Measurements from ENCODE around the gene COMMD6. TPM values are rescaled to one million over a fixed set of nuclear protein-coding genes. Genes with fewer than 3 reads are reported as not detected.

Gene COMMD6
- total RNA-seq, 1 donor from 2014 or later, result 120 TPM

DNA sequence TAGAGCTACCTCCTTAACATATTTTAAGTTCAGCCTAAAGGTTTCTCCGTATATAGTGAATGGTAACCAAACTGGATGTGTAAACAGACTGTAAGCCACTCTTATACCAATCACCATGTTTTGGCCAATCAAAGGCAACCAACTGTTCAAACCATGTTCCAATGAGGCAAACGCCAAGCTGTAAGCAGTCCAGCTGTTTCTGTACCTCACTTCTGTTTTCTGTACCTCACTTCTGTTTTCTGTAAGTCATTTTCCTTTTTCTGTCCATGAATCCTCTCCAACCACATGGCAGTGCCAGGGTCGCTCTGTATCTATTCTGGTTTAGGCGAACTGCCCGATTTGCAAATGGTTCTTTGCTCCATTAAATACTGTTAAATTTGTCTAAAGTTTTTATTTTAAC, 24.4 kb downstream of the COMMD6 start:
- no peak for DNase-seq (ENCODE audit: low spot score)
- Mint-ChIP-seq H3K27me3 (ENCODE audit: low read depth) (peaks cover 14% of the 10 kb centered on the region), H3K4me3 (ENCODE audit: low read depth) (no peak overlapping the region), H3K4me1 (ENCODE audit: low read depth) (peaks cover 5% of the 10 kb centered on the region), H3K27ac (no peak overlapping the region), H3K36me3 (ENCODE audit: low read depth) (no peaks in the 10 kb centered on the region), H3K9me3 (no peaks in the 10 kb centered on the region)
- intact Hi-C loops (cut with micrococcal nuclease), result no loop called here

DNA sequence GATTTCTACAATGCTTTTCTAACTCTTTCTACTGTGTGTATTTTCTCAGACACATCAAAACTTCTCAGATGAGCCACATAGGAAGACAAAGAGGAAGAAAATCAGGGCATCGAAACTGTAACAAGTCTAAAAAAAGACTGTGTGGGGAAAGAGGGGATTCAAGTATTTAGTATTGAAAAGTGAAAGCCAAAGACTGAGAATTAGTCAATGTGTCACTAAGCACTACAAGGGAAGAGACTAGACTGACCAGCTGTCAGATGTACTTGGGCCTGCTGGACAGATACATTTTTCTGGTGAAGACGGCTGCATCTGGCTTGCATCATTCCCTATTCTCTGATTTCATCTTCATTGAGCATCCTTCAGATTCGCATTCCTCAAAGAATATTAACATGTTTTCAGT, 25.4 kb downstream of the COMMD6 start:
- DNase-seq (ENCODE audit: low spot score), result no peak
- no peaks in the 10 kb centered on the region for H3K9me3 Mint-ChIP-seq
- intact Hi-C loops (cut with micrococcal nuclease), result no loop called here
- no peaks in the 10 kb centered on the region for H3K36me3 Mint-ChIP-seq (ENCODE audit: low read depth)
- no peak overlapping the region for H3K4me3 Mint-ChIP-seq (ENCODE audit: low read depth)
- H3K27ac Mint-ChIP-seq, result no peak overlapping the region
- H3K27me3 Mint-ChIP-seq (ENCODE audit: low read depth), result peaks cover 14% of the 10 kb centered on the region
- peaks cover 5% of the 10 kb centered on the region for H3K4me1 Mint-ChIP-seq (ENCODE audit: low read depth)

DNA sequence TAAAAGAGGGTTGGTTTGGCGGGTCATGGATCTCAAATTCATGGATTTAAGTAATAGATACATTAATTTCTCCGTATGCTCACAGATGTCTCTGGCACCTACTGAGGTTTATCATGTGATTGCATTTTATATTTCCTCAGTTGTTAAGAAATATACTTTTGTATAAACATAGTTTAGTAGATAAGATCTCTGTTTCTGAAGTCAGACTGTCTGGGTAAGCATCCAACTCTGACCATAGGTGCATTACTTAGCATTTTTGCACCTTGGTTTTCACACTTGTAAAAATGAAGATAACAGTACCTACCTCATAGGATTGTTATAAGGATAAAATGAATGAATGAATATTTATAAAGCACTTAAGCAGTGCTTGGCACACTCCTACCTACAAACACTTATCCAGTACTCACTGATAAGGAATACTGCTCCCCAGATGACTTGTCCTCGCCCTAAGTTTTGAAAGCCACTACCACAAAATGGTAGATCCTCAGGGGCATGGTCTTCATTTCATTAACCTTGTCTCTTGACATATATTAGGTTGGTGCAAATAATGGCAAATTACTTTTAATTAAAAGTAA, 26.5 kb downstream of the COMMD6 start:
- peaks cover 5% of the 10 kb centered on the region for H3K4me1 Mint-ChIP-seq (ENCODE audit: low read depth)
- DNase-seq (ENCODE audit: low spot score), result no peak
- no peaks in the 10 kb centered on the region for H3K9me3 Mint-ChIP-seq
- peaks cover 14% of the 10 kb centered on the region for H3K27me3 Mint-ChIP-seq (ENCODE audit: low read depth)
- intact Hi-C loops (cut with micrococcal nuclease), result no loop called here
- H3K27ac Mint-ChIP-seq, result no peak overlapping the region
- H3K36me3 Mint-ChIP-seq (ENCODE audit: low read depth), result no peaks in the 10 kb centered on the region
- no peak overlapping the region for H3K4me3 Mint-ChIP-seq (ENCODE audit: low read depth)

DNA sequence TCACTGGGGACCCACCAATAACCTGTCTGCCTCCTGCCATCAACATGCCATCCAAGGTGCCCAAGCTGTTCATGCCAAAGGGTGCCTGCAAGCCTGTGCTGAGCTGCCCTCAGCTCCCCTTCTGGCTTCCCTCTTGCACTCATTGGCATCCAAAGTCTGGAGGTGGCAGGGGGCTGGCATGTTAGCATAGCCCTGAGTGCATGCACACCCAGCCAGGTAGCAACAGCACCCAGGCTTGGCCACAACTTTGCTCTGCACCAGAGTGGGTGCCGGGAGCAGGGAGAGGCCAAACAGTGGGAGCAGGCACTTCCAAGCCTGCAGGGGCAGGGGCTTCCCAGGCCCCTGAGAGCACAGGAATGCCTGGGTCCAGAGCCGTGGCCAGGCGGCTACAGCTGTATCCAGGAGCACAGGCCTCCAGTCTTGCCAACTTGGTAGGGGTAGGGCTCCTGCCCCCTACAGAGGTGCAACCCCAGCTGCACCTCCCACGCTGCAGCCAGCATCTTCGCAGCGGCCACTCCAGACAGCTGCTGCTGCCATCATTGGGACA, 29.6 kb downstream of the COMMD6 start:
- H3K36me3 Mint-ChIP-seq (ENCODE audit: low read depth), result no peaks in the 10 kb centered on the region
- no peak overlapping the region for H3K27ac Mint-ChIP-seq
- intact Hi-C loops (cut with micrococcal nuclease), result no loop called here
- H3K9me3 Mint-ChIP-seq, result no peaks in the 10 kb centered on the region
- H3K27me3 Mint-ChIP-seq (ENCODE audit: low read depth), result peaks cover 9% of the 10 kb centered on the region
- peaks cover 2% of the 10 kb centered on the region for H3K4me1 Mint-ChIP-seq (ENCODE audit: low read depth)
- DNase-seq (ENCODE audit: low spot score), result no peak
- H3K4me3 Mint-ChIP-seq (ENCODE audit: low read depth), result no peak overlapping the region

DNA sequence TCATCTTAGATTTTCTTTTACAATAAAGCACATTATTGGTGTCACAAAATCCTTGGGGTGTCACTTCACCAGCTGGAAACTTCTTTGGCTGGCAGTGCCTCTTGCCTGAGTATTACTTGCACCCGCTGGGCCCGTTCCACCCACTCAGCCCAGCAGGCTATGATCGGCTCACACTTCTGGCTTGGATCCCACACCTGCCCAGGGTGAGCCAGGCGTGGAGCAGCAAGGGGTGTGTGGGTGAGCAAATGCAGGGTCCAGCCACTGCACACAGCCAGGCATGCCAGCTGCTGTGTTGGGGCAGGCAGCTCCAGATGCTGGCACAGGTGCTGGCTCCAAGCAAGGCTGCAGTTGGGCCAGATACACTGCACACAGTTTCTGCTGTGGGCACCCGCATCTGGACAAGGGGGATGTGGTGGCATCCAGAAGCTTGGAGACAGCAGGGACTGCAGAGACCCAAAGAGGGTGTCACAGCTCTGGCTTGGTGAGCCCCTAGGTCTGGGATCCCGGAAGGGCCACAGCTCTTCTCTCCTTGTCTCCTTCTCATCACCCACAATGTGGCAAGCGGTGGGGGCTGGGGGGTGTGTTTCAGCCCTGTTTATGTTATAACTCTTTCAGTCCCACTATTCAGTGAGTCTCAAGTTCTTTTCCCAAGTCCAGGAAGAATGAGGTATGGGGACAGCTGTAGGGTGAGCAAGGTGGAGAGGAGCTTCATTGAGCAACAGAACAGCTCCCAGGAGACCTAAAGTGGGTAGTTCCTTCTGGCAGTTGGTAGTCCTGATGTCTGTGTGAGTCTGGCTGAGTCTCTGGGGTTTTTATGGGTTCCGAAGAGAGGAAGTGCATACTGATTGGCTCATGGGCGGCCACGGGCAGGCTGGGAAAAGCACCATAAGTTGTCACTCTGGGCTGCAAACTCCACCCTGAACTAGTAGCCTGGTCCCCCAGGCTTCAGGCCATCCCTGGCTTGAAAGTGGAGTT, 30.3 kb downstream of the COMMD6 start:
- H3K4me3 Mint-ChIP-seq (ENCODE audit: low read depth), result no peak overlapping the region
- DNase-seq (ENCODE audit: low spot score), result no peak
- H3K27me3 Mint-ChIP-seq (ENCODE audit: low read depth), result peaks cover 8% of the 10 kb centered on the region
- no peaks in the 10 kb centered on the region for H3K9me3 Mint-ChIP-seq
- intact Hi-C loops (cut with micrococcal nuclease), result no loop called here
- no peak overlapping the region for H3K27ac Mint-ChIP-seq
- peaks cover 2% of the 10 kb centered on the region for H3K4me1 Mint-ChIP-seq (ENCODE audit: low read depth)
- no peaks in the 10 kb centered on the region for H3K36me3 Mint-ChIP-seq (ENCODE audit: low read depth)

DNA sequence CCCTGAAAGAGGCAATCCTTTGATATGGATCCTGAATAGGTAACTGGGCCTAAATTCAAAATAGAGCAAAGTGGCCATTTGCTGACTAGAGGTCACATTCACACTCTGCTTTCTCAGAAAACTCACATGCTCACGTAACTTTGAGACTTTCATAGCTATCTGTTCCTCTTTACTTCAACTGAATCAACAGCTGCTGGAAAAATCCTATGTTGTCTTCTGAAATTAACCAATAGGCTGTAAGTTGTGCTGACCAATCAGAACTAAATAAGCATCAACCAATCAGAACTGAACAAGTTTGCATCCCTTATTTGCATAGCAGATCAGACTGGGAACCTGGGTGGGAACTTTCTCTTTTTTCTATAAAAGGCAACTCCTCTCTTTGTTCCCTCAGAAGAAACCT, 31.6 kb downstream of the COMMD6 start:
- H3K27me3 Mint-ChIP-seq (ENCODE audit: low read depth), result peaks cover 11% of the 10 kb centered on the region
- H3K27ac Mint-ChIP-seq, result no peak overlapping the region
- intact Hi-C loops (cut with micrococcal nuclease), result no loop called here
- no peak for DNase-seq (ENCODE audit: low spot score)
- H3K9me3 Mint-ChIP-seq, result no peaks in the 10 kb centered on the region
- no peak overlapping the region for H3K4me3 Mint-ChIP-seq (ENCODE audit: low read depth)
- no peaks in the 10 kb centered on the region for H3K36me3 Mint-ChIP-seq (ENCODE audit: low read depth)
- no peaks in the 10 kb centered on the region for H3K4me1 Mint-ChIP-seq (ENCODE audit: low read depth)

DNA sequence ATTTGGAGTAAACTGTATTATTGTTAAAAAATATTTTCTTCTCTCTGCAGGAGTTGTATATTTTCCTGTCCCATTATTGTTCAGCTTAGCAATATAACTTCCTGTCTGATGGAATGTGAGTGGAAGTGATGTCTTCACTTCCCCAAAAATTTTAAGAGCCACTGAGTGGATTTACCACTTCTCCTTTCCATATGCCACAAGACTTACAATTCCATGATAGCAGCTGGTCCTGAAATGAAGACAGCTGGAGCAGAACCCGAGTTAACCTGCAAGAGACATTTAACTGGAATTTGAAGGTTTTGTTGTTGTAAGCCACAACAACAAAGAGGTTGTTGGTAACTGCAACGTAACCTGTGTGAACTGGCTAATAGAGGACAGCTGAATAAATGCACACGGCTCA, 32.3 kb downstream of the COMMD6 start:
- intact Hi-C loops (cut with micrococcal nuclease), result no loop called here
- H3K9me3 Mint-ChIP-seq, result no peaks in the 10 kb centered on the region
- peaks cover 8% of the 10 kb centered on the region for H3K27me3 Mint-ChIP-seq (ENCODE audit: low read depth)
- H3K27ac Mint-ChIP-seq, result no peak overlapping the region
- H3K4me3 Mint-ChIP-seq (ENCODE audit: low read depth), result no peak overlapping the region
- H3K4me1 Mint-ChIP-seq (ENCODE audit: low read depth), result no peaks in the 10 kb centered on the region
- no peak for DNase-seq (ENCODE audit: low spot score)
- no peaks in the 10 kb centered on the region for H3K36me3 Mint-ChIP-seq (ENCODE audit: low read depth)

DNA sequence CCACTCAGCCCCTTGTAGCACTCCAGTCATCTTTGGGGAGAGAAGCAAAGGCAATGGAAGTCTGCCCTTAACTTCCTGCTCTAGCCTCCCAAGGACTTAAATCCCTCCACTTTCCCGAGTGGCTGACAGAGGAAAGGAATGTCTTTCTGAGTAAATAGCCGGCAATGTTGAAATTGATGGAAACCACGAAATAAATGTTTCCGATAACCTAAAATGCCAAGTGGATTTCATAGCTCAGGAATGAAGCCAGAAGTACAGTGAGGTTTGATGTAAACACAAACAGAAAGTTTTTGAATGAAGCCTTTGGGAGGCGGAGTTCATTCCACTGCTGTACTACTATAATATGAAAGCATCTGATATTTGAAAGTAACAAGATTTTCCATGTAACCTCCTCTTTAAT, 41.7 kb downstream of the COMMD6 start:
- Mint-ChIP-seq H3K27me3 (ENCODE audit: low read depth) (peaks cover 14% of the 10 kb centered on the region), H3K27ac (no peak overlapping the region)

DNA sequence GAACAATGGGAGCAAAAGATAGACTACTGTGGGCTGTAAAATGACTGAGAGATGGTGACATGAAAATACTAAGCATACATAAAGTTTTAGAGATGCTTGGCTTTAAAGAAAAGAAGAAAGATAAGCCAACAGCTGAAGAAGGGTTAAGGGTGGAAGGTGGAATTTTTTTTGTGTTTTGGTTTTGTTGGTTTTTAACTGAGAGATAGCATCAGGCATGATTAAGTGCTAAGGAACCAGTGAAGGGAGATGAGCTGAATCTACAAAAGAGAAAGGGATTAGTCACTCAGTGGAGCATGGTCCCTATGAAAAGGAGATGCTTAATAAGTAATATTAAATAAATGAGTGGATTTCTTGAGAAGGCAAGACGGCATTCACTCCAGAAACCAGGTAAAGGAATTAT, 43.1 kb downstream of the COMMD6 start:
- DNase-seq (ENCODE audit: low spot score), result no peak
- Mint-ChIP-seq H3K4me3 (ENCODE audit: low read depth) (no peak overlapping the region), H3K9me3 (no peaks in the 10 kb centered on the region), H3K36me3 (ENCODE audit: low read depth) (no peaks in the 10 kb centered on the region), H3K4me1 (ENCODE audit: low read depth) (peaks cover 20% of the 10 kb centered on the region), H3K27me3 (ENCODE audit: low read depth) (peaks cover 12% of the 10 kb centered on the region), H3K27ac (peak overlapping the region; percentile 7)
- intact Hi-C loops (cut with micrococcal nuclease), result no loop called here

More for the DNA sequence above, 41.7 kb downstream of the COMMD6 start:
- Mint-ChIP-seq H3K4me3 (ENCODE audit: low read depth) (no peak overlapping the region), H3K4me1 (ENCODE audit: low read depth) (peaks cover 14% of the 10 kb centered on the region), H3K36me3 (ENCODE audit: low read depth) (no peaks in the 10 kb centered on the region), H3K9me3 (no peaks in the 10 kb centered on the region)
- intact Hi-C loops (cut with micrococcal nuclease), result no loop called here
- DNase-seq (ENCODE audit: low spot score), result no peak

DNA sequence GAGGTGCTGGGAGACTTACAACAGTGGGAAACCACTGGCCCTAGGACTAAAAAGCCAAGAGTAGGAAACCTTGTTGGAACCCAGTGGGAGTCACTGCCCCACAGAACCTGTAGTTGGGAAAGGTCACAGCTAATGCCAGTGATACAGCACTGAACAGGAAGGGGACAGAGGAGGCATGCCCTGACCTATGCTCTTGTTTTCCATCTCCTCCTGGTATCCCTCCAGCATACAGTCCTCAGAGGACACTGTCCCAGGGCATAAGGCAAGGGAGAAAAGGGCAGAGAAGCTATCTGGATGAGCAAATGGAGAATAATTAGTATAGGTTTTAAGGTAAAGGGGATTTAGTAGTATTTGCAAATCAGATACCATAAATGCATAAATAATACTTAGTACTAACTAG, 44.5 kb downstream of the COMMD6 start:
- Mint-ChIP-seq H3K27ac (no peak overlapping the region), H3K4me3 (ENCODE audit: low read depth) (no peak overlapping the region), H3K27me3 (ENCODE audit: low read depth) (peaks cover 7% of the 10 kb centered on the region), H3K36me3 (ENCODE audit: low read depth) (no peaks in the 10 kb centered on the region), H3K4me1 (ENCODE audit: low read depth) (peaks cover 23% of the 10 kb centered on the region), H3K9me3 (no peaks in the 10 kb centered on the region)
- intact Hi-C loops (cut with micrococcal nuclease), result no loop called here
- DNase-seq (ENCODE audit: low spot score), result no peak

DNA sequence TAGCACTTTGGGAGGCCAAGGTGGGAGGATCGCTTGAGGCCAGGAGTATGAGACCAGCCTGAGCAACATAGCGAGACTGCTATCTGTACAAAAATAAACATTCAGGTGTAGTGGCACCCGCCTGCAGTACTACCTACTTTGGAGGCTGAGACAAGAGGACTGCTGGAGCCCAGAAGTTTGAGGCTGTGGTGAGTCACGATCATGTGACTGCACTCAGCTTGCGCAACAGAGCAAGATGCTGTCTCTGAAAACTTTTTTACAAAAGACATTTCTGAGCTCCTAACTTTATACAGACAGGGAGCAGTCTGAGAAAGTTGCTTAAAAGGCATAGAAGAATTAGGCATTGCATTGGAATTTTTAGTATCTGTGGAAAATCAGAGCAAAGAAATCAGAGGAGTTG, 45.3 kb downstream of the COMMD6 start:
- Mint-ChIP-seq H3K4me3 (ENCODE audit: low read depth) (no peak overlapping the region), H3K27me3 (ENCODE audit: low read depth) (peaks cover 9% of the 10 kb centered on the region), H3K9me3 (no peaks in the 10 kb centered on the region), H3K27ac (no peak overlapping the region), H3K36me3 (ENCODE audit: low read depth) (no peaks in the 10 kb centered on the region), H3K4me1 (ENCODE audit: low read depth) (peaks cover 27% of the 10 kb centered on the region)
- intact Hi-C loops (cut with micrococcal nuclease), result no loop called here
- DNase-seq (ENCODE audit: low spot score), result no peak

DNA sequence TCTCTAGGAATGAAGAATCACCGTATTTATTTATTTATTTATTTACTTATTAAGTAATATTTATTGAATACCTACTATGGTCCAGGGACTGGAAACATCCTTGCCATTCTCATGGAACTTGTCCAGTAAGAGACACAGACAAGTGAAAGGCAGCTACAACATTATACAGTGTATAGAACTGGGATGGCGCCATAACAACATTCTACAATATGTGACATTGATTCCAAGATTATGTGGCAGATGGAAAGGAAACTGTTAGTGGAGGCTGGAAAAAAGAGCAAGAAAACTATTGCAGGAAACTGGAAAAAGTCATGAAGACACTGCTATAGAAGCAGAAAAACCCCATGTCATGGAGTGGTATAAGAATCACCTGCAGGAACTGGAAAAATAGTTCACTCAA, 46.3 kb downstream of the COMMD6 start:
- no peak for DNase-seq (ENCODE audit: low spot score)
- Mint-ChIP-seq H3K4me1 (ENCODE audit: low read depth) (peaks cover 34% of the 10 kb centered on the region), H3K9me3 (no peaks in the 10 kb centered on the region), H3K4me3 (ENCODE audit: low read depth) (no peak overlapping the region), H3K27ac (no peak overlapping the region), H3K36me3 (ENCODE audit: low read depth) (no peaks in the 10 kb centered on the region), H3K27me3 (ENCODE audit: low read depth) (peaks cover 13% of the 10 kb centered on the region)
- intact Hi-C loops (cut with micrococcal nuclease), result no loop called here

Data from activated T-helper 2 cell treated with anti-CD3 and anti-CD28 coated beads, Interferon-gamma antibody, Interleukin-2, Interleukin-4, amounts not matched to agents 10 μg/mL and 5 μg/mL and 100 μg/mL, durations not matched to agents 14 hours and 24 hours and 36 hours (primary cell).